ENCODE data around the gene SAMD13.

Gene SAMD13

DNA sequence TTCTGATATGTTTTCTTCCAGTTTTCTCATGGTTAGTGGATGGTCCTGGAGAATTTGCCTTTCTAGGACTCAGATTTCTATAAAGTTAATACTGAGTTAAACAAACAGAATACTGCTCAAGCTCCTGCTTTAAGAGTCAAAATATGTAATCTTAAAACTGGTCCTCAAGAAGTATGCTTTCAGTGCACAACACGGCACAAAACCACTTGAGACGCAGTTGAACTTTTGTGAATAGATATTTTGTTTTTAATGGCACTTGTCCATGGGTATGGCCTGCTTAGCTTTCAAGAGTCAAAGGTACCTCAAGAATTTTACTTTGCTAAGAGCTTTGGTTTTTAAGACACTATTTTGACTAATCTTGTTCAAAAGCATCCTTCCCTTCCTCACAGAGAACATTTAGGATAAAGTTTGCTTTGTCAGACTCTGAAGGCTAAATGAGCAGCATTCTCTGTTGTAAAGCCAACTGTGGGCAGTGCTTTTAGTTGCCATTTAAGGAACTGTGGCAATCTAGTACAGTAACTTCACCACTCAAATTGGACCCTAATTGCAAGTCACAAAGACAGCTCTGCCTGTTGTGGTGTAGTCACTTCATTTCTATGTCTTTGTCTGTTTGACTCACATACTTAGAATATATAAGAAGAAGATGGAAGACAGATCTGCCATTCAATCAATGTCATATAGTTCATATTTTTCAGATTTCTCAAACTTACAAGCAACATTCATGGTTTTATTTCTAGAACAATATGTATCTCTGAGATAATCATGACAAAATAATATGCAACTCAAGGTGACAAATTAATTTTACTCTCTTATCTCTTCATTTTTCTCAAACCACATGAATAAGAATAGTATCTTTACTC is 28.8 kb downstream of the SAMD13 start:
- no peak for TF ChIP-seq EZH2 (IDR thresholded peaks at IDR 0.05)
- TF ChIP-seq POLR2AphosphoS5 (IDR thresholded peaks at IDR 0.05; ENCODE audit: borderline replicate concordance, low read depth, low read length) = no peak
- TF ChIP-seq FOXP2 (optimal IDR thresholded peaks at IDR 0.05; ENCODE audit: control extremely low read depth, extremely low read length, insufficient read depth) = no peak
- no peaks in the 10 kb centered on the region for H3K36me3 ChIP-seq (ENCODE audit: insufficient read depth, low read length)
- no peak for DNase-seq (ENCODE audit: low read depth, low spot score)
- H3K9me3 ChIP-seq (ENCODE audit: low read depth, low read length) = no peaks in the 10 kb centered on the region
- no peak overlapping the region for H3K27ac ChIP-seq
- H3K4me3 ChIP-seq = no peak overlapping the region
- H3K9ac ChIP-seq (ENCODE audit: insufficient read length) = no peak overlapping the region

DNA sequence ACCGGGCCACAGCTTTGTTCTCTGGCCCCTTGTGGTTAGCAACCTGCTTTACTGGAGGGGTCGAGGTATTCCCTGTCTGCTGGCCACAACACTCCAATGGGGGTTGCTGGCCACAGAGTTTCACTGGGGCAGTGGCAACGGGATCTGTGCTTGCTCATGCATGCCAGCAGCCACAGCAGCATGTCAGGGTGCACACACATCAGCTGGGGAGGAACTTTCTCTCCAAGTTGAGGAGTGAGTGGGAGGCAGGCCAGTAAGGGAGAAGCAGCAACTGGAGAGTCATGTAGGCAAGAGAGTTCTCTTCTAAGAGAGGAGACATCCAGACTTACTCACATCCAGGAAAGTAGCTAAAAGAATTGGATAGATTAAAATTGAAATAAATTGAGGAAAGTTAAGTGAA is 38.0 kb downstream of the SAMD13 start:
- no peak overlapping the region for H3K27ac ChIP-seq
- no peak for TF ChIP-seq POLR2AphosphoS5 (IDR thresholded peaks at IDR 0.05; ENCODE audit: borderline replicate concordance, low read depth, low read length)
- TF ChIP-seq EZH2 (IDR thresholded peaks at IDR 0.05) = no peak
- TF ChIP-seq FOXP2 (optimal IDR thresholded peaks at IDR 0.05; ENCODE audit: control extremely low read depth, extremely low read length, insufficient read depth) = no peak
- H3K9me3 ChIP-seq (ENCODE audit: low read depth, low read length) = peaks cover 2% of the 10 kb centered on the region; the same call in 1 of the 2 replicates
- no peak for DNase-seq (ENCODE audit: low read depth, low spot score)
- no peaks in the 10 kb centered on the region for H3K36me3 ChIP-seq (ENCODE audit: insufficient read depth, low read length)
- no peak overlapping the region for H3K9ac ChIP-seq (ENCODE audit: insufficient read length)
- no peak overlapping the region for H3K4me3 ChIP-seq

DNA sequence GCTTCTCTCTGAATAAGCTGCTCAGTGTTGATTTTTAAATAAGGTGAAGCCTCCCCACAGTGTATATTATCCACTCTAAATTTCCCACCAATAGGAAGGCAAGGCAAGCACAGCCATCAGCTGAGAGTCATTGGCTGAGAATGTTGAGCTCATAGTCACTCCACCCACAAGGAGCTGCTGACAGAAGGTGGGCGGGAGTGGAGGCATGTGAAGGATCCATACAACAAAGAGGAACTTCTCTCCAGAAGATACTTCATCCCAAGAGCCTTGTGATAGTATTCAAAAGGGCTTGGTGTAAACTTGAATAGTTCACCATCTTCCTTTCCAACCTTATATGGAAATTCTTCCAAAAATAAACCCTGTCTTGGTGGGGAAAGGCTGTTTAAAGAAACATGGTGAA is 42.8 kb downstream of the SAMD13 start:
- TF ChIP-seq FOXP2 (optimal IDR thresholded peaks at IDR 0.05; ENCODE audit: control extremely low read depth, extremely low read length, insufficient read depth) (no peak), POLR2AphosphoS5 (IDR thresholded peaks at IDR 0.05; ENCODE audit: borderline replicate concordance, low read depth, low read length) (no peak)
- no peak for DNase-seq (ENCODE audit: low read depth, low spot score)
- peaks cover 2% of the 10 kb centered on the region; the same call in 1 of the 2 replicates for H3K9me3 ChIP-seq (ENCODE audit: low read depth, low read length)
- H3K36me3 ChIP-seq (ENCODE audit: insufficient read depth, low read length) = no peaks in the 10 kb centered on the region
- H3K27ac ChIP-seq = no peak overlapping the region
- H3K4me3 ChIP-seq = no peak overlapping the region
- no peak overlapping the region for H3K9ac ChIP-seq (ENCODE audit: insufficient read length)

DNA sequence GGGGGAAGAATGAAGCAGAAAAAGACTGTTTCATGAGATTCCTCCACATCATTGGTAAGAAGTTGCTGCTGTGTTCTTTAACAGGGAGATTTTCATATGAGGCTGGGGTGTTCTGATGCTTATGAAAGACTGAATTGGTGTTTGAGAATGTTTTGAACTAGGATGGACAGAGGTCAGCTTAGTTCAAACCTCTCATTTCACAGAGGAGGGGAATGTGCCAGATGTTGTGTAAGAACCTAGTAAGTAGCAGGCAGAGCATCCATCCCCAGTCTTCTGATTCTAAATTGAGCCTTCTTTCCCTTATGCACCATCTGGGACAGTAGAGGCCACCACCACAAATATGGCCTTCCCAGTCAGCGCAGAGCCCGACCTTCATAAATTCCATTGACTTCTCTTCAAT is 43.7 kb downstream of the SAMD13 start:
- H3K9ac ChIP-seq (ENCODE audit: insufficient read length) = no peak overlapping the region

DNA sequence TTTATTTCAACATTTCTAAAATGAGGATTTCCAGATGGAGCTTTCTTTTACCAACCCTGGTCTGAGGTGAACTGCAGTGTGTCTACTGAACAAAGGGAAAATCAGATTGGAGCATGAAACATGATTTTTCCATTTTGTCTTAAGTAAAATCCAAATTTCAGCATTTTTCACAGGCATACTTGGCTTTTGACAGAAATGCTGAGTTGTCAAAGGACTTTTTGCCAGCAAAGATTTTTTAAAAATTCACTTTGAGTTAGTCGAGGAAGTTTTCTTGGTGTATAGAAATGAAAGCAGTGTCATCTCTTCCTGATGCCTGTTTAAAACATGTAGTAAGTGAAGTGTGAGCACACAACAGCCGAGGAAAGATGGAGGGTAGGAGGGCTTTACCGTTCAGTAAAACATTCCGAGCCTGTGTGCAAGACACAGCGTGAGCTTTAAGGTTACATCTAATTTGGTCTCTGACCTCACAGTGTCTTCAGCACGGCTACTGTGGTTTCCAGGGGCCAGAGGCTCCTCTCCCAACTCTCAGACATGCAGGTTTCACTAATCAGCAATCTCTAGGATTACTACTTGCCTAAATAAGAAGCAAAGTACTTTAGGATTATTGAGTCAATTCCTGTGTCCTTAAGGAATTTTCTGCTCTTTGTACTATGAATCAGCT is 45.9 kb downstream of the SAMD13 start:
- H3K9ac ChIP-seq (ENCODE audit: insufficient read length) = no peak overlapping the region
- TF ChIP-seq EZH2 (IDR thresholded peaks at IDR 0.05) (no peak), POLR2AphosphoS5 (IDR thresholded peaks at IDR 0.05; ENCODE audit: borderline replicate concordance, low read depth, low read length) (no peak), FOXP2 (optimal IDR thresholded peaks at IDR 0.05; ENCODE audit: control extremely low read depth, extremely low read length, insufficient read depth) (no peak)
- no peaks in the 10 kb centered on the region for H3K36me3 ChIP-seq (ENCODE audit: insufficient read depth, low read length)
- no peak for DNase-seq (ENCODE audit: low read depth, low spot score)
- H3K4me3 ChIP-seq = no peak overlapping the region
- no peak overlapping the region for H3K27ac ChIP-seq
- H3K9me3 ChIP-seq (ENCODE audit: low read depth, low read length) = peaks cover 2% of the 10 kb centered on the region; the same call in 1 of the 2 replicates

More for the DNA sequence above, 43.7 kb downstream of the SAMD13 start:
- no peak overlapping the region for H3K4me3 ChIP-seq
- TF ChIP-seq EZH2 (IDR thresholded peaks at IDR 0.05) = no peak
- no peak for TF ChIP-seq FOXP2 (optimal IDR thresholded peaks at IDR 0.05; ENCODE audit: control extremely low read depth, extremely low read length, insufficient read depth)
- TF ChIP-seq POLR2AphosphoS5 (IDR thresholded peaks at IDR 0.05; ENCODE audit: borderline replicate concordance, low read depth, low read length) = no peak
- peaks cover 2% of the 10 kb centered on the region; the same call in 1 of the 2 replicates for H3K9me3 ChIP-seq (ENCODE audit: low read depth, low read length)
- H3K36me3 ChIP-seq (ENCODE audit: insufficient read depth, low read length) = no peaks in the 10 kb centered on the region
- DNase-seq (ENCODE audit: low read depth, low spot score) = no peak
- no peak overlapping the region for H3K27ac ChIP-seq

DNA sequence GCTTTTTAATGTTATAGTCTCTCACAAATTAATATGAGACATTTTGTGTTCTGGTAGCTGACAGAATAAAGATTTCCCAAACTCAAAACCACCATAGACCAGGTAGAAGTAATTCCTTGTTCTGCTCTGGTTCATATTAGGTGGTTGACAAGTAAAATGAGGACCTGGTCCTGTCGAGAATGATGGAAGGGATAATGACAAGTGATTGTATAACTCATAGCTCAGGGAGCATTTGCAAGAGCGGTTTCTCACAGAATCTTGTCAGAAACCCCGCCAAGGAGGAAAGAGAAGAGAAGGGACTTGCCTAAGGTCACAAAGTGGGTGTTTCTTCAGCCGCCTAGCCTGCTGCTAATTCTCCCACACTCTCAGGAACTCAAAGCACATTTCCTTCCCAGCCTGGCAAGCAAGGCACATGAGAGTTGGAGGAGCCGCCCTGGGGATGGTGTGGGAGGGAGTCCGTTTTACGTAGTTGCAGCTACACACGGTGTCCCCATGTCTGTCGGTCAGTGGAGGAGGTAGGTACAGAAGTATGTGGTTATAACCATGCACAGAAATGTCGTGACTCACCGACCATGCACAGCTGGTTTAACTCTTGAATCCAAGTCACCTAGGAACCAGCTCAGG is 46.5 kb downstream of the SAMD13 start:
- H3K9ac ChIP-seq (ENCODE audit: insufficient read length) = no peak overlapping the region
- no peak overlapping the region for H3K27ac ChIP-seq
- TF ChIP-seq EZH2 (IDR thresholded peaks at IDR 0.05) = no peak
- TF ChIP-seq POLR2AphosphoS5 (IDR thresholded peaks at IDR 0.05; ENCODE audit: borderline replicate concordance, low read depth, low read length) = no peak
- TF ChIP-seq FOXP2 (optimal IDR thresholded peaks at IDR 0.05; ENCODE audit: control extremely low read depth, extremely low read length, insufficient read depth) = no peak
- no peak overlapping the region for H3K4me3 ChIP-seq
- peaks cover 2% of the 10 kb centered on the region; the same call in 1 of the 2 replicates for H3K9me3 ChIP-seq (ENCODE audit: low read depth, low read length)
- no peak for DNase-seq (ENCODE audit: low read depth, low spot score)
- no peaks in the 10 kb centered on the region for H3K36me3 ChIP-seq (ENCODE audit: insufficient read depth, low read length)

DNA sequence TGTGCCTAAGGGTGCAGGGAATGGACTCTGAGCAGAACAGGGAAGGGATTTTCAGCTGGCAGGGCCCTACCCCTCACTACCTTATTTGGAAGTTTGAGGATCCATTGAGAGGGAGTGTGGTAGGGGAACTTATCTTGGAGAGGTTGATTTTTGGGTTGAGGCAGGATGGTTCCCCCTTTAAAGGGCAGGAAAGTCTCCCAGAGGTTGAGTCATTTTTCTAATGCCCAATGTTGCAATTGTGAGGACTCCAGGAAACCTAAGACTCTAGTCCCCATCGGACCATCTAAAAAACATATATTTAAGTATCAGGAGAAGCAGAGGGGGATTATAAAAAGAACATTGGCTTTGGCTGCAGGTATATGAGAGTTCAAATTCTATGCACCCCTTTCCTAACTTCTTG is 47.3 kb downstream of the SAMD13 start:
- peaks cover 2% of the 10 kb centered on the region; the same call in 1 of the 2 replicates for H3K9me3 ChIP-seq (ENCODE audit: low read depth, low read length)
- no peak for DNase-seq (ENCODE audit: low read depth, low spot score)
- TF ChIP-seq EZH2 (IDR thresholded peaks at IDR 0.05) (no peak), POLR2AphosphoS5 (IDR thresholded peaks at IDR 0.05; ENCODE audit: borderline replicate concordance, low read depth, low read length) (no peak), FOXP2 (optimal IDR thresholded peaks at IDR 0.05; ENCODE audit: control extremely low read depth, extremely low read length, insufficient read depth) (no peak)
- no peaks in the 10 kb centered on the region for H3K36me3 ChIP-seq (ENCODE audit: insufficient read depth, low read length)
- no peak overlapping the region for H3K9ac ChIP-seq (ENCODE audit: insufficient read length)
- no peak overlapping the region for H3K27ac ChIP-seq
- H3K4me3 ChIP-seq = no peak overlapping the region

DNA sequence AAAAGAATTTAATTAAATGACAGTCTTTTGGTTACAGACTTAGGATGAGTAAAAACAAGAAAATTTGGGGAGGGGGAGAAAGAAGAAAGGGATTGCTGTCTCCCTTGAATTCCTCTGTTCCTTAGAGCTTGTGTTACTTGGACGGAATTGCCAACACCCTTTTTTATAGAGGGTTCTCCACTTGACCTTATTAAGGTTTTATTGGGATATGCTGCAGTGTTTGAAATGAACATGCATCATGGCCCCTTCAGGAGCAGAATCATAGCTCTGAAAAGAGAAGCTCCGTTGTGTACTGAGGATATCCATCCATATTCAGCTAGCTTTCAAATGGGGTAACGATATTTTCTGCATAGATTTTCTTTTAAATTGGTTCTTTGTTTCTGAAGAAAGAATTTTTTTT is 48.6 kb downstream of the SAMD13 start:
- Histone ChIP-seq H3K27ac (no peak overlapping the region), H3K36me3 (ENCODE audit: insufficient read depth, low read length) (no peaks in the 10 kb centered on the region), H3K9ac (ENCODE audit: insufficient read length) (no peak overlapping the region), H3K9me3 (ENCODE audit: low read depth, low read length) (no peaks in the 10 kb centered on the region), H3K4me3 (no peak overlapping the region)
- TF ChIP-seq FOXP2 (optimal IDR thresholded peaks at IDR 0.05; ENCODE audit: control extremely low read depth, extremely low read length, insufficient read depth) (no peak), POLR2AphosphoS5 (IDR thresholded peaks at IDR 0.05; ENCODE audit: borderline replicate concordance, low read depth, low read length) (no peak), EZH2 (IDR thresholded peaks at IDR 0.05) (no peak)
- no peak for DNase-seq (ENCODE audit: low read depth, low spot score)

Measured in SK-N-MC (cell line).